Measurements from ENCODE around the gene ATP6V0C. TPM values are rescaled to one million over a fixed set of nuclear protein-coding genes. Genes with fewer than 3 reads are reported as not detected.

The ATP6V0C gene
- polyA plus RNA-seq, 1 experiment = 11.0 TPM

DNA sequence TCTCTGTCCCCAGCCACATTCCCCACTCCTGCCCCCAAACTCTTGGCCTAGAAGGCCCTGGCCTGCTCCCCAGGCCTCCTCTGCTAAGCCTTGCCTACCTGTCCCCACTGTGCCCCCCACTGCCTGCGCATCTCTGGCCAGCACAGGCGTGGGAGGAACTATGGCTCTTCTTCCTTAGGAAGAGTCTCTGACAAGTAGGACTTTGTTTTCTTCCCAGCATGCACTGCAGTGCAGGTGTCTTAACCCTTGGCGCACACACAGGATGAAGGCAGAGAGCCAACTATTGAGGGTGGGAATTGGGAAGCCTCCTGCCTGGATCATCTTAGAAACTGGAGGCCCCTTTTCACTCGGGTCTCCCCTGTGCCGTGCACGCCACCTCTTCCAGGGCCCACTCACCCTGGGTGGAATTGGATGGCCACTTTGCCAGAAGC, 10.1 kb downstream of the ATP6V0C start:
- ChIA-PET POLR2A (no interaction called here), CTCF (no interaction called here)
- Histone ChIP-seq H3K9me3 (ENCODE audit: control insufficient read depth, insufficient read depth, low read length) (no peaks in the 10 kb centered on the region), H3K27me3 (ENCODE audit: control insufficient read depth, insufficient read depth, low read length) (no peaks in the 10 kb centered on the region), H3K4me3 (ENCODE audit: low read depth, low read length) (no peak overlapping the region), H3K27ac (ENCODE audit: low read depth, low read length) (no peak overlapping the region)
- no peak for DNase-seq (ENCODE audit: low read depth, low spot score)
- TF ChIP-seq, protein P1, sequence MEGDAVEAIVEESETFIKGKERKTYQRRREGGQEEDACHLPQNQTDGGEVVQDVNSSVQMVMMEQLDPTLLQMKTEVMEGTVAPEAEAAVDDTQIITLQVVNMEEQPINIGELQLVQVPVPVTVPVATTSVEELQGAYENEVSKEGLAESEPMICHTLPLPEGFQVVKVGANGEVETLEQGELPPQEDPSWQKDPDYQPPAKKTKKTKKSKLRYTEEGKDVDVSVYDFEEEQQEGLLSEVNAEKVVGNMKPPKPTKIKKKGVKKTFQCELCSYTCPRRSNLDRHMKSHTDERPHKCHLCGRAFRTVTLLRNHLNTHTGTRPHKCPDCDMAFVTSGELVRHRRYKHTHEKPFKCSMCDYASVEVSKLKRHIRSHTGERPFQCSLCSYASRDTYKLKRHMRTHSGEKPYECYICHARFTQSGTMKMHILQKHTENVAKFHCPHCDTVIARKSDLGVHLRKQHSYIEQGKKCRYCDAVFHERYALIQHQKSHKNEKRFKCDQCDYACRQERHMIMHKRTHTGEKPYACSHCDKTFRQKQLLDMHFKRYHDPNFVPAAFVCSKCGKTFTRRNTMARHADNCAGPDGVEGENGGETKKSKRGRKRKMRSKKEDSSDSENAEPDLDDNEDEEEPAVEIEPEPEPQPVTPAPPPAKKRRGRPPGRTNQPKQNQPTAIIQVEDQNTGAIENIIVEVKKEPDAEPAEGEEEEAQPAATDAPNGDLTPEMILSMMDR (IDR thresholded peaks at IDR 0.05; ENCODE audit: low read depth, low read length) = no peak

GRCh38 chr16:2524339-2524938, 10.7 kb downstream of the ATP6V0C start:
- H3K9me3 ChIP-seq (ENCODE audit: control insufficient read depth, insufficient read depth, low read length) = no peaks in the 10 kb centered on the region
- no peak overlapping the region for H3K27ac ChIP-seq (ENCODE audit: low read depth, low read length)
- H3K27me3 ChIP-seq (ENCODE audit: control insufficient read depth, insufficient read depth, low read length) = no peaks in the 10 kb centered on the region
- DNase-seq (ENCODE audit: low read depth, low spot score) = no peak
- ChIA-PET POLR2A (no interaction called here), CTCF (no interaction called here)
- no peak overlapping the region for H3K4me3 ChIP-seq (ENCODE audit: low read depth, low read length)
- TF ChIP-seq, protein P1 (IDR thresholded peaks at IDR 0.05; ENCODE audit: low read depth, low read length) = no peak

- TF ChIP-seq, protein P1 (IDR thresholded peaks at IDR 0.05; ENCODE audit: low read depth, low read length) = no peak
- Histone ChIP-seq H3K27ac (ENCODE audit: low read depth, low read length) (no peak overlapping the region), H3K9me3 (ENCODE audit: control insufficient read depth, insufficient read depth, low read length) (no peaks in the 10 kb centered on the region), H3K27me3 (ENCODE audit: control insufficient read depth, insufficient read depth, low read length) (no peaks in the 10 kb centered on the region), H3K4me3 (ENCODE audit: low read depth, low read length) (no peak overlapping the region)
- CTCF ChIA-PET = no interaction called here
- DNase-seq (ENCODE audit: low read depth, low spot score) = no peak
- POLR2A ChIA-PET = no interaction called here
These were observed 12.4 kb downstream of the ATP6V0C start for GRCh38 chr16:2526135-2526534.

DNA sequence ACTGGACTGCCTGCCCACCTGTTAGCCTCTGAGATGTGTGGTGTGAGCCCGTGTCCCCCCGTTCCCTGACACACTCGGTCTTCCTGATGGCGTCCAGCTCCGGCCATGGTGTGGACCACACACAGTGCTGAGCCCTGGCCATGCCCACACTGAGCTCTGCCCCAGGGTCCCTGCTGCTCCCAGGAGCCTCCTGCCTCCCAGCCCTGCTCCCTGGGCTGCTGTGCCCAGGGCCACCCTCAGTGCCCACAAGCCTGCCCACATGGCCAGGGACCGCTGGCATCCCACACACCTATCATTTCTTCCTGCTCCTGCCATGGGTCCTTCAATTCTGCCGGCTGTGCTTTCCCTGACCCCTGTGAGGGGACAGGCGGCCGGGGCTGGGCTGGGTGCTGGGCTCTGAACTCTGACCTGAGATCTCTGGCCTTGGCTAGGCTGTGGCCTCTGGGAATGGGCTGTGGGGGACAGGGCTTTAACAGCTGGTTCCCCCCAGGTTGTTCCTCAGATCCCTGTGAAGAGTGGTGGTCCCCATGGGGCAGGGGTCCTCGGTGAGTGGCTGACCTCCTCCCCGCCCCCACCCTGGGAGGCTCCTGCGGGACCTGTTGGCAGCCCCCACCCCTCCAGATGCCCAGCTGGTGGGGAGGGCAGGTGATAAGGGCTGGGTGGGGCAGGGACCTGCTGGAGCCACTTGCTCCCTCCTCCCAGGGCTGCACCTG, 13.5 kb downstream of the ATP6V0C start:
- Histone ChIP-seq H3K27ac (ENCODE audit: low read depth, low read length) (no peak overlapping the region), H3K27me3 (ENCODE audit: control insufficient read depth, insufficient read depth, low read length) (no peaks in the 10 kb centered on the region), H3K4me3 (ENCODE audit: low read depth, low read length) (no peak overlapping the region), H3K9me3 (ENCODE audit: control insufficient read depth, insufficient read depth, low read length) (no peaks in the 10 kb centered on the region; the same call in 1 of the 2 replicates)
- ChIA-PET POLR2A (no interaction called here), CTCF (no interaction called here)
- no peak for DNase-seq (ENCODE audit: low read depth, low spot score)
- TF ChIP-seq, protein P1 (IDR thresholded peaks at IDR 0.05; ENCODE audit: low read depth, low read length) = no peak

GRCh38 chr16:2527784-2528100, 14.0 kb downstream of the ATP6V0C start:
- Histone ChIP-seq H3K27ac (ENCODE audit: low read depth, low read length) (no peak overlapping the region), H3K4me3 (ENCODE audit: low read depth, low read length) (no peak overlapping the region), H3K27me3 (ENCODE audit: control insufficient read depth, insufficient read depth, low read length) (no peaks in the 10 kb centered on the region), H3K9me3 (ENCODE audit: control insufficient read depth, insufficient read depth, low read length) (no peaks in the 10 kb centered on the region; the same call in 1 of the 2 replicates)
- ChIA-PET CTCF (no interaction called here), POLR2A (no interaction called here)
- TF ChIP-seq, protein P1 (IDR thresholded peaks at IDR 0.05; ENCODE audit: low read depth, low read length) = no peak
- no peak for DNase-seq (ENCODE audit: low read depth, low spot score)

Measured in AG04450 (cell line).